ENCODE results near the gene GRM8. TPM values are rescaled to one million over a fixed set of nuclear protein-coding genes. Genes with fewer than 3 reads are reported as not detected.

The GRM8 gene
- total RNA-seq, 3 donors from 2014 or later = not detected

DNA sequence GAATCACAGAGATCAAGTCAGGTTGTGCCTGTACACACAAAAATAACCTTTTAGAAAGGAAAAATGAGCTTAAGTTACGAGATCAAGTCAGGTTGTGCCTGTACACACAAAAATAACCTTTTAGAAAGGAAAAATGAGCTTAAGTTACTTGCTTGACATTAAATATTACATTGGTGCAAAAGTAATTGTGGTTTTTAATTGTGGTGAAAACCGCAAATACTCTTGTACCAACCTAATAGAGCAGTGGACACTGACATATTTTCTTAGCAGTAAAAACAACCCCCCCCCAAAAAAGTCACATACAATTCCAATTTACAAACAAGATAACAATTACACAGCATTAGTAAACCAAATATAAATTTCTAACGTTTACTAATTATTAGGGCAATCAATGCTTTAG lies 595.6 kb downstream of the GRM8 start:
- no peak for DNase-seq (ENCODE audit: low spot score in 2 of 2)
- intact Hi-C loops (cut with DNase I; ENCODE audit: low total_unique reads) = no loop called here
- Histone ChIP-seq H3K36me3 (no peaks in the 10 kb centered on the region), H3K4me3 (no peak overlapping the region), H3K27me3 (no peaks in the 10 kb centered on the region), H3K4me1 (no peaks in the 10 kb centered on the region), H3K27ac (no peak overlapping the region), H3K9me3 (no peaks in the 10 kb centered on the region)
- TF ChIP-seq POLR2A (IDR thresholded peaks at IDR 0.05) = no peak
- no peak for TF ChIP-seq POLR2AphosphoS5 (IDR thresholded peaks at IDR 0.05)

DNA sequence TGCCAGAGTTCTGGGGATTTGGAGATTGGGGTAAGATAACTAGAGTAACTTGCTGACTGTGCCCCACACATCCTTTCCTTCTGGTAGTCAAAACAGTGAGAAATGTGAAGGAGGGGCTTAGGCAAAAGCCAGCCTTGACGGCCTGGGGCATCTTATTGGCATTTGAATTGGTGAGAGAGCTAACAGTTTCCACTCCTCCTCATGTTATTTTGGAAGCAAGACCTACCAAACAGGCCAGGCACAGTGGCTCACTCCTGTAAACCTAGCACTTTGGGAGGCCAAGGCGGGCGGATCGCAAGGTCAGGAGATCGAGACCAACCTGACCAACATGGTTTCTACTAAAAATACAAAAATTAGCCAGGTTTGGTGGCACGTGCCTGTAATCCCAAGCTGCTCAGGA lies 596.6 kb downstream of the GRM8 start:
- Histone ChIP-seq H3K27ac (no peak overlapping the region), H3K27me3 (no peaks in the 10 kb centered on the region), H3K9me3 (no peaks in the 10 kb centered on the region), H3K36me3 (no peaks in the 10 kb centered on the region), H3K4me1 (no peaks in the 10 kb centered on the region), H3K4me3 (no peak overlapping the region)
- no peak for DNase-seq (ENCODE audit: low spot score in 2 of 2)
- intact Hi-C loops (cut with DNase I; ENCODE audit: low total_unique reads) = no loop called here
- TF ChIP-seq POLR2A (IDR thresholded peaks at IDR 0.05) = no peak
- TF ChIP-seq, protein P1, sequence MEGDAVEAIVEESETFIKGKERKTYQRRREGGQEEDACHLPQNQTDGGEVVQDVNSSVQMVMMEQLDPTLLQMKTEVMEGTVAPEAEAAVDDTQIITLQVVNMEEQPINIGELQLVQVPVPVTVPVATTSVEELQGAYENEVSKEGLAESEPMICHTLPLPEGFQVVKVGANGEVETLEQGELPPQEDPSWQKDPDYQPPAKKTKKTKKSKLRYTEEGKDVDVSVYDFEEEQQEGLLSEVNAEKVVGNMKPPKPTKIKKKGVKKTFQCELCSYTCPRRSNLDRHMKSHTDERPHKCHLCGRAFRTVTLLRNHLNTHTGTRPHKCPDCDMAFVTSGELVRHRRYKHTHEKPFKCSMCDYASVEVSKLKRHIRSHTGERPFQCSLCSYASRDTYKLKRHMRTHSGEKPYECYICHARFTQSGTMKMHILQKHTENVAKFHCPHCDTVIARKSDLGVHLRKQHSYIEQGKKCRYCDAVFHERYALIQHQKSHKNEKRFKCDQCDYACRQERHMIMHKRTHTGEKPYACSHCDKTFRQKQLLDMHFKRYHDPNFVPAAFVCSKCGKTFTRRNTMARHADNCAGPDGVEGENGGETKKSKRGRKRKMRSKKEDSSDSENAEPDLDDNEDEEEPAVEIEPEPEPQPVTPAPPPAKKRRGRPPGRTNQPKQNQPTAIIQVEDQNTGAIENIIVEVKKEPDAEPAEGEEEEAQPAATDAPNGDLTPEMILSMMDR (IDR thresholded peaks at IDR 0.05) = no peak
- TF ChIP-seq POLR2AphosphoS5 (IDR thresholded peaks at IDR 0.05) = no peak

DNA sequence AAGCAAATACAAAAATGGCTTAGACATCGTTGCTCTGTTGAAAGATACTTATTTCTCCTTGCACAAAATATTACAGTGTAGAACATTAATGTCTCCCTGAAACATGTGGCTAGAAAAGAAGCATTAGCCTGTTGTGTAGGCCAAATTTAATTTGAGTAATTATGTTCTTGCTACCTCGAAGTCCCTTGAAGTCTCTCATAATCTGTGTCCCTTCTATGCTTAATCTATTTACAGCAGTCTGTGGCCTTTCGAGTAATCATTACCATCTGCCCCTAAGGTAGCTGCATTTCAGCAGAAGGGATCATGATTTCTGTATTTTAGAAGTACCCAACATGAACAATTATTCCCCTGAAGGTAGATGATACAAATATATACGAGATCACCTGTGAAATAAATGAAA lies 615.2 kb downstream of the GRM8 start:
- TF ChIP-seq, protein P1 (IDR thresholded peaks at IDR 0.05) = no peak
- TF ChIP-seq POLR2A (IDR thresholded peaks at IDR 0.05) (no peak), POLR2AphosphoS5 (IDR thresholded peaks at IDR 0.05) (no peak)
- Histone ChIP-seq H3K4me3 (no peak overlapping the region), H3K27ac (no peak overlapping the region), H3K36me3 (no peaks in the 10 kb centered on the region), H3K9me3 (no peaks in the 10 kb centered on the region), H3K27me3 (no peaks in the 10 kb centered on the region), H3K4me1 (no peaks in the 10 kb centered on the region)
- DNase-seq (ENCODE audit: low spot score in 2 of 2) = no peak
- intact Hi-C loops (cut with DNase I; ENCODE audit: low total_unique reads) = no loop called here

DNA sequence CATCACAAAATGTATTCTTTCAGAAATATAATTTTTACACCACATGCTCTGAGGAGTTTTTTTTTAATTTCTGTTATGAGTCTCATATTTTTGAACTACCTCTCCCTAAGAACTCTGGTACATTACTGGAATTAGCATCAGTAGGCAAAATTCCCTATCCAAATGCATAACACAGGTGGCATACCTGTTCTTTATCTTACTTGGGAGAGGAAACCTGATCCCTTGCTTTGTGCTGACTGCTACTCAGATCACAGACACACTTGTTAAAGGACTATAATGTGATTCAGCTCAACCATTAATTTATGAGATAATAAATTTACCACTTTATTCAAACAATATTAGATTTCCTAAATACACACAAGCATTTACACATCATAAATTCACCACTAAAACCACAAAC lies 617.2 kb downstream of the GRM8 start:
- H3K27me3 ChIP-seq = no peaks in the 10 kb centered on the region
- TF ChIP-seq POLR2AphosphoS5 (IDR thresholded peaks at IDR 0.05) = no peak
- intact Hi-C loops (cut with DNase I; ENCODE audit: low total_unique reads) = no loop called here
- no peak overlapping the region for H3K4me3 ChIP-seq
- DNase-seq (ENCODE audit: low spot score in 2 of 2) = no peak
- H3K27ac ChIP-seq = no peak overlapping the region
- no peaks in the 10 kb centered on the region for H3K36me3 ChIP-seq
- no peaks in the 10 kb centered on the region for H3K4me1 ChIP-seq
- no peaks in the 10 kb centered on the region for H3K9me3 ChIP-seq

DNA sequence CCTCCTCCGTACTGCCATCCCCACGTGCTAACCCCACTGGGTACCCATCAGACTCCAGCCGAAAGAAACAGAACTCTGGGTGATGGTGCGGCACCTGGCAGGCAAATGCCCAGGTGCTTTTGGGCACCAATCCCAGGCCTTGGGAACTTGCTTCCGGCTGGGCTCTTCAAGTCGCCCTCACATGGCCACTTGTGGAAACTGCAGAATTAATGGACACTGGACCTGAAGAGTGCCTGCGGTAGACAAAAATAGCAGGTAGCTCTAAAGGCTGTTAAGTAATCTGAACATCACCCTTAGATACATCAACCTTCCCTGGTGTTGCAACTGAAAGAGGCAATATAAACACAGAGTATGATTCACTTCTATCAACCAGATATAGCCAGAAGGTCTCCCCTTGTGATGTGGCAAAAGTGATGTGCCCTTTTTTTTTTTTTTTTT lies 644.4 kb downstream of the GRM8 start:
- DNase-seq (ENCODE audit: low spot score in 2 of 2) = no peak
- peaks cover 0 to under 1% of the 10 kb centered on the region in 2 donors for H3K9me3 ChIP-seq
- H3K27me3 ChIP-seq = no peaks in the 10 kb centered on the region
- H3K36me3 ChIP-seq = no peaks in the 10 kb centered on the region
- intact Hi-C loops (cut with DNase I; ENCODE audit: low total_unique reads) = no loop called here
- no peak overlapping the region for H3K4me3 ChIP-seq
- H3K27ac ChIP-seq = no peak overlapping the region
- H3K4me1 ChIP-seq = no peaks in the 10 kb centered on the region
- no peak for TF ChIP-seq POLR2AphosphoS5 (IDR thresholded peaks at IDR 0.05)
- TF ChIP-seq, protein P1 (IDR thresholded peaks at IDR 0.05) = no peak

DNA sequence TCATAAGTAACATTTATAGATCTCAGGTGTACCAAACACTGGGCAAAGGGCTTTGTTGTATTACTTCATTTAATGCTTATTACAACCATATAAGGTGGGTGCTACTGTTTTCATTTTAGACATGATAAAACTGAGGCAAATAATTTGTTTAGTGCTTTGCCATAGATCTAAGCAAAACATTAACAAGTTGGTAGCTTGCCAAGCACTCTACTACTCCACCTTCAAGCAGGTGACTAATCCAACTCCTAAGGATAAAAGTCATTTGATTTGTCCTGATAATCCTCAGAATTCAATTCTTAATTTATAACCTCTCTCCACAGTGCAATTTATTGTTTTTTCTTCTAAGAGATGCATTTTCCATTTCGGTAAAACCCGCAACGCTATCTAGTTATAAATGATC lies 646.4 kb downstream of the GRM8 start:
- Histone ChIP-seq H3K9me3 (no peaks in the 10 kb centered on the region), H3K36me3 (no peaks in the 10 kb centered on the region), H3K4me1 (no peaks in the 10 kb centered on the region), H3K4me3 (no peak overlapping the region), H3K27ac (no peak overlapping the region), H3K27me3 (no peaks in the 10 kb centered on the region)
- TF ChIP-seq POLR2AphosphoS5 (IDR thresholded peaks at IDR 0.05) (no peak), POLR2A (IDR thresholded peaks at IDR 0.05) (no peak)
- TF ChIP-seq, protein P1 (IDR thresholded peaks at IDR 0.05) = no peak
- no peak for DNase-seq (ENCODE audit: low spot score in 2 of 2)
- intact Hi-C loops (cut with DNase I; ENCODE audit: low total_unique reads) = no loop called here

Measured in breast epithelium (tissue), 4 donors.